ENCODE measurements around the gene ANKRD50.

The ANKRD50 gene

GRCh38 chr4:124636788-124637187 lies 75.7 kb downstream of the ANKRD50 start:
- no peak for DNase-seq (ENCODE audit: low read depth)

GRCh38 chr4:124635331-124635730 lies 77.2 kb downstream of the ANKRD50 start:
- no peak for DNase-seq (ENCODE audit: low read depth)

- DNase-seq (ENCODE audit: low read depth), result no peak
Observed at GRCh38 chr4:124633285-124633941, 79.1 kb downstream of the ANKRD50 start.

GRCh38 chr4:124632439-124632838 lies 80.1 kb downstream of the ANKRD50 start:
- DNase-seq (ENCODE audit: low read depth), result no peak

GRCh38 chr4:124631760-124632159 lies 80.8 kb downstream of the ANKRD50 start:
- no peak for DNase-seq (ENCODE audit: low read depth)

- DNase-seq (ENCODE audit: low read depth), result no peak
Observed at GRCh38 chr4:124629681-124630080, 82.9 kb downstream of the ANKRD50 start.
